GM19467 (cell line): ENCODE results near the gene ARAP1.

Experiments
- ATAC-seq: cut with Tn5 transposase; IDR thresholded peaks from one replicate; pipeline ENCODE4 v1.9.1; 2021; ENCODE audit warnings: mild to moderate bottlenecking, moderate library complexity; ENCODE audit not compliant: unreplicated experiment

The ARAP1 gene

DNA sequence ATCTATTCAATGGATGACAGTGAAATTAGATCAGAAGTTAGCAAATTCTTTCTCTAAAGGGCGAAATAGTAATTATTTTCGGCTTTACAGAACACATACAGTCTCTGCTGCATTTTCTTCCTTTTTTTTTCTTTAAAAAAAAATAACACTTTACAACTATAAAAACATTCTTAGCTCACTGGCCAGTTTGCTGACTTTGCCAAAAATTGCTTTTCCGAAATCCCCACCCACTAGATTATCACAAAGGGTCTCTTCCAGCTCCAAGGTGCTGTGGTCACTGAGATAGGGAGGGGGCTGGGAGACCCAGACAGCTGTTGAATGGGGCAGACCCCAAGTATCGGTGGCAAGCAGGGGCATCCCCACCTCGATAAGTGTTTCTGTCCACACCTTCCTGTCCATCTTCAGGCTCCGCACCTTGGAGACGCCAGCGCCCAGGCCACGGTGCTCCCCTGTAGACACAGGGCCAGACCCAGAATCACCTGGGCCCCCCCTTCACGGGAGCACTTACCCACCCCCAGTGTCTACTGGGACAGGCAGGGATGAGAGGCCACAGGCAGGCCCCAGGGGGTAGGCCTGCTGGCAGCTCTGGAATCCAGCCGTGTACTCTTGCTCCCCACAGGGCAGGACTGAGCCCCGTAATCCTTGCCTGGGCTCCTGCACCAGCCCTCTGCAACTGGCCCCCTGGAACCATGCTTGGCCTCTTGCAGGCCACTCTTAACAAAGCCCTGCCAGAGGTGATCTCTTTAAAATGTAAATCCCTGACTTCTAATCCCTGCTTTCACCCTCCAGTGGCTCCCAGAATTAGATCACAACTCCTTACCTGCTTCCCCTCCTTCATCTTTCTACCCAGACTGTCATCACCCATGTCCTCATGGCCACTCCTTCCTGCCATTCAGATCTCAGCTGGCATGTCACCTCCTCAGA is 46.5 kb downstream of the ARAP1 start:
- no peak for ATAC-seq

DNA sequence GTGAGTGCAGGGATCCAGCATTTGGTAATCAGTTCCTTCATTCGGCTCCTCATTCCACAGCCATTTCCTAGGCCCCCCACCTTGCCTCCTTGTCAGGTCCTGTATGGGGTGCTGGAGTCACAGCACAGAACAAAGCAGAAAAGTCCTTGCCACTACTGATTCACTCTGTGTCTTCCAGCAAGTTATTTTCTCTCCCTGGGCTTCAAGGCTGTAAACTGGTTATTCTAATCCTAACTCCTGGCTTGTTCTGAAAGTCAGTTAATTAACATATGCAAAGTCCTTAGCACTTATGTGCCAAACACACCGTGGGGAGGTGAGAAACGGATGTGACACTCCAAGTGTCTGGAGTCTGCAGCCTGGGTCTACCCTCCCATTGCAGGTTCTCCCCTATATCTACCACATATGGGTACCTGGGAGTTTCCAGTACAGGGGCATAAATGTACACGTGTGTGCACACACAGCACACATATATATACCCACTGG is 47.4 kb downstream of the ARAP1 start:
- no peak for ATAC-seq

DNA sequence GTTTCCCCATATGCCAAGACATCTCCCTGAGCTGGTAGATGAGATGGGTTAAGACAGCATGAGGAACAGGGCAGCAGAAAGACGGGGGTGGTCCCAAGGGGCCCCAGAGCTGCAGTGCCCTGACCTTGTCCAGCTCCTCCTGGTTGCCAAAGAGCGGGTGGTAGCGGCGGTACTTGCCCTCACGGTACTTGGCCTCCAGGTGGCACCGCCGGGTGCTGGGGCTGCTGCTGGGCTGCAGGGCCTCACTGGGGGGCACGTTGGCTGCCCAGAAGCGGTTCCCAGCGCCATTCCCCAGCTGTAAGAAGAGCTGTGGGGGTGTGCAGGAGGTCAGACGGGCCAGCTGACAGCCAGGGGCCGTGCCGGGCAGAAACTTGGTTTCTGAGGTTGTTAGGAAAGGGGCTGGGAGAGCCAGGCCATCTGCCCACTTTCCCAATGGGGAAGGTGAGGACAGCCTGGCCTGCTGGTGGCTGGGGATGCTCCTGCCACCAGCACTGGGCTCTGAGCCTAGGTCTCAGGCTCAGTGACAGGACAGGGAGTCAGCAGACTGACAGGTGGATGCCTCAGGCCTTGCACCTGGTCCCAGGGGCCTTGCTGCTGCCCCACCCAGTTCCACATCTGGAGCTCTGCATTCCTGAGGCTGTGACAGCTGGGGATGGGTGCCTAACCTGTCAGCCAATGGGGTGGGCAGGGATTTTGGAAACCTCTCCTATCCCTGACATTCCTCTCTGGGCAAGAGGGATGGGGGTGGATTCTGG is 48.0 kb downstream of the ARAP1 start:
- ATAC-seq, result no peak

DNA sequence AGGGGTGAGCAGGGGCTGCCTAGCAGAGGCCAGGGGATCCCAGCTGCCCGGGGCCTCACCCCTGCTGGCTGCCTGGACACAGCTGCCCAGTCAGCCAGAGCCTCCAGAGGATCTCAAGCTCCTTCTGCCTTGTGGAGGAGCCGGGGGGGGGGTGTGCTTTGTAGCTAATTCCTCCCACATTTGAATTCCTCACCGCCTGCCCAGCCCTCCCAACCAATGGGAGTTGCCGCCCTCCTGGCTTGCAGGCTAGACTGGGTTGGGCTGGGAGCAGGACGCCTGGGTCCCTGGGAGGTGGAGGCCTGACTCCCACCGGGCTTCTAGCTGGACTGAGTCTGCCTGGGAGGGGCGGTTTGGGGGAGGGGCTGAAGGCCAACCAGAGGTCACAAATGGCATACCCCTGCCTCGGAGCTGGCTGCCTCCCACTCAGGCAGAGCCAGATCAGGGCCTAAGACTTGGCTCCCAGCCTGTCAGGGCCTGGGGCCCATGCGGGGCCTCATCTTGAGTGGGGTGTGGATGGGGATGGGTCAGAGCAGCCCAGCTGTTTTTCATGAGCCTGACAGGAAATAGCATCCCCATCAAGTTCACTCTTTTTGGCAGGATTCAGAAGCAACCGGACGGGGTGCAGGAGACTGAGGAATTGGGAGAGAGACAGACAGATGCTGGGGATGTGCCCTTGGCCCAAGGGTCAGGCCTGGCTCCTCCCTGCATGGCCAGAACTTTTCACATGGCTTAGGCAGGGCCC is 48.8 kb downstream of the ARAP1 start:
- no peak for ATAC-seq

DNA sequence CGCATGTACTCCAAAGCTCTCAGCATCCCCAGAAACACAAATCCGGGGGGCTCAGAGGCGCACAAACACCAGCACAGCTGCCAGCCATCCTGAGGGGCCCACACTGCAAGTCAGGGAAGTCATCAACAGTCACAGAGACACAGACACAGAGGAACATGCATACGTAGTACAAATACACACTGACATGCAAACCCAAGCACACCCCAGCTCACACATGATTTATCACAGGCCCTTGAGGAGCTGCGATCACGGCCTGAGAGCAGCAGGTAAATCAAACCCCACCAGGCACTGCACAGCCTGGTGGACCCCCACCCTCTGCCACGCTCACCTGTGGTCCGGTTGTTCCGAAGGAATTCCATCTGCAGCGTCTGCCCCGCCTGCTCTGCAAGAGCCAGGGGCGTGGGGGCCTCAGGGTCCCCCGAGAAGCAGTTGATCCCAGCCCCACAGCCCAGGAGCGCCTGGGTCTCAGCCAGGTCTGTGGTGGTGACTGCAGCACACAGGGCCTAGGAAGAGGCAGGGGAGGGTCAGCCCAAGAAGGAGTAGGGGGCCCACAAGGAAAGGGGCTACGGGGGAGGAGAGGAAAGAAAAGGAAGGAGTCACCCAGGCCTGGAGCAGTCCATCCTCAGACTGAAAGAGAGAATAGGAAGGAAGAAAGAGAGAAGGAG is 49.5 kb downstream of the ARAP1 start:
- no peak for ATAC-seq

DNA sequence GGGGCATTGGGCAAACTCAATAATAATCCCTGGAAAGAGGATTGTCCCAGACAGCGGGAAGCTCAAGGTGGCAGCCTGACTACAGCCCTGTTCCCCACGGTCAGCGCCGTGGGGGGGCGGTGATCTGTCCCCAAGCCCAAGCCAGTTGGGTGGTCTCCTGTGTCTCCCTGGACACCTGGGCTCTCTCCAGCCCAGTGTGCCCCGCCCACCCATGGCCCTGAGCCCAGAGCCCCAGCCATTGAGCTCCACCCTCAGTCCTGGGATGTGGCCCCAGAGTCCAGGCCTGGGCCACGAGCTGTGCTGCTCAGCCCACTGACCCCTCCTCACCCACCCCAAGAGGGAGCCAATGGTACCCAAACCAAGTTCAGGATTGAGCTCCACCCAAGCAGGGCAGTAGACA is 50.1 kb downstream of the ARAP1 start:
- ATAC-seq, result no peak

DNA sequence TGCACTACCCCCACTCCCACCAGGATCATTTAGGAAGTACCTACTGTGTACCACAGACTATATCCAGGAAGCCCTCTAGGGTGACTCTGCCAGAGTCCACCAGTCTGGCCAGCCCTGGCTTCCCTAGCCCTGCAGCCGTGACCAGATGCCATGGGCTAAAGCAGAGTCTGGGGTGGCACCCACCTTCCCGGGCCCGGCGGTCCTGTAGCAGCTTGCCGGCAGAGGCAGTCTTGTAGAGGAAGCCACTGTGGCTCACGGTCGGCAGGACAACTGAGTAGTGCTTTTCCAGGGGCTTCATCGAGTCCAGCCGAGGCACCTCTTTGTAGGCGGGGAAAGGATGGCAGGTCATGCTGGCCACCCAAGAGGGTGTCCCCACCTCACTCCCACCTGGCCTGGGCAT is 50.7 kb downstream of the ARAP1 start:
- ATAC-seq, result no peak

DNA sequence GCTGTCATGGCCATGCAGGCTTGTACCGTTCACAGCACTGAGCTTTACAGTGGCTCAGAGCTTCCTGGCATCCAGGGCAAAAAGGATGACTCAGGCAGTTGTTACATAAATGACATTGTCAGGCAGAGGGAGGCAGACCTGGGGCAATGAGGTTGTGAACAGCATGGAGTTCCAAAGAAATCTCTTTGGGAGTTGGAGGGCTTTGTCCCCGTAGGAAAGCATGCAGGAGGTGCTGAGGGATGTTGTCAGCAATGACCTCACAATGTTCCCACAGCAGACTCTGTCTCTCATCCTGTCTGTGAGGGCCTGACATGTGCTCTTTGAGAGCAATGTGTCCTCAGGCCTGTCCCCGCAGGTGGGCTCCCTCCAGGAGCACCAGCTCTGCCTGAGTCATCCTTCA is 52.1 kb downstream of the ARAP1 start:
- no peak for ATAC-seq

DNA sequence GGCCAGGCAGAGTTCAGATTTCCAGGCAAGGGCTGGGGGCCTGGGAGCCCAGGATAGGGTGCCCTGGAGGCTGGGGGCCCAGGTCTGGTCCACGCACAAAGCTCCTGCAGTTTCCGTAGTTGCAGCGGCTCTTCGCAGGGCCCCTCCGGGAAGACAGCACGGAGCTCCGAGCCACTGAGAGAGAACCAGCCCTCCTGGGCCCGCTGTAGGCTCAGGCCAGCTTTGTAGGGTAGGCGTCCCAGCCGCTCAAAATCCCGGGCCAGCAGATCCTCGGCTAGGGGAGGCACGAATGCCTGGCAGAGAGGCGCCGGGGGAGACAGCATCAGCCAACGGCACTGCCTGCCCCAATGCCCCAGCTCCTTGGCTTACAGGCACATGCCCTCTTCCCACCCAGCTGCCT is 54.4 kb downstream of the ARAP1 start:
- no peak for ATAC-seq

DNA sequence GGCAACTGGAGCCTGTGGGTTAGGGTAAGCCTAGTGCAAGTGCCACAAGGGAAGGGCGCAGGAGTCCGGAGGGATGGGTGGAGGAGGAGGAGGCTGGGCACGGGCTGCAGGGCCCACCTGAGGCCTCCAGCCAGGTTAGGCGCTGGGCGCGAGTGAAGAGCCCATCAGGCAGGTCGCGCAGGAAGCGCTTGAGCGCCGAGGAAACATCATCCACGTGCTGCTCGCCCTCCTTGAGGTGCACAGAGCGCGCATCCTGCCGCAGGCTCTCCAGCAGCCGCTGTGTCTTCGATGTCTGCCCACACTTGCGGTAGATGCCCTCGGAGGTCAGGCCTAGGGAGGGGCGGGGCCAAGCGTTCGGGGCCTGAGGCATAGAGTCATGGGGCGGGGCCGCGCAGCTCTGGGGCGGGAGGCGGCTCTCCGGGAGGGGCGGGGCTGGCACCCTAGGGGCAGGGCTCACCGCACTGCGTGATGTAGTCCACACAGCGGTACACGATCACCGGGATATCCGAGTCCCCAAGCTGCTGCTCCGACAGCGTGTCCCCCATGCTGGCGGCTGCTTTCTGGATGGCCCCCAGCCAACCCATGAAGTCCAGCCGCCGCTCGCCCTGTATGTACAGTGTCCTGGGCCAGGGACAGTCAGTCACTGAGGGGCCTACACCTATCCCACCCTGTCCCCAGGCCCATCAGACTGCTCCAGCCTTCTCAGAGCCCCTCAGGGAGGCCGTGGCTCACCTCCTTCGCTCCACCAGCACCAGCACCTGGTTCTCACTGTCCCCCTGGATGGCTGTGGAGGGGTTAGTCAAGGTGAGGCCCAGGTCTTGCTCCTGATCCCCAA is 55.1 kb downstream of the ARAP1 start:
- no peak for ATAC-seq

DNA sequence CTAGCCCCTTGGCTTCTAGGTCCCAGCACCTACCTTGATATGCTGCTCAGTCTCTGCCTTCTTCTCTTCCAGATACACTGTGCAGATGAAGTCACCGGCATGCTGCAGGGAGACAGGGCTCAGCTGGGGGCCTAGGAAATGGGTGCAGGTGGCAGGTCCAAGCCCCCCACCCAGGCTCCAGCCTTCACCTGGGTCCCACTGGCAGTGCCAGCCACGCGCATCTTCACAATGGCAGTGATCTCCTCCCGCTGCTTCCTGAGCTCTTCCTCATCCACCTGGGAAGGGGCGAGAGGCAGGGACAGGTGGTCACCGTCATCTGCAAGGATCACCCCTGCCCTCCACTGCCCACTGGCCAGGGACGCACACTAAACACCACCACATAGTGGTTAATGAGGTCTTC is 56.9 kb downstream of the ARAP1 start:
- no peak for ATAC-seq

DNA sequence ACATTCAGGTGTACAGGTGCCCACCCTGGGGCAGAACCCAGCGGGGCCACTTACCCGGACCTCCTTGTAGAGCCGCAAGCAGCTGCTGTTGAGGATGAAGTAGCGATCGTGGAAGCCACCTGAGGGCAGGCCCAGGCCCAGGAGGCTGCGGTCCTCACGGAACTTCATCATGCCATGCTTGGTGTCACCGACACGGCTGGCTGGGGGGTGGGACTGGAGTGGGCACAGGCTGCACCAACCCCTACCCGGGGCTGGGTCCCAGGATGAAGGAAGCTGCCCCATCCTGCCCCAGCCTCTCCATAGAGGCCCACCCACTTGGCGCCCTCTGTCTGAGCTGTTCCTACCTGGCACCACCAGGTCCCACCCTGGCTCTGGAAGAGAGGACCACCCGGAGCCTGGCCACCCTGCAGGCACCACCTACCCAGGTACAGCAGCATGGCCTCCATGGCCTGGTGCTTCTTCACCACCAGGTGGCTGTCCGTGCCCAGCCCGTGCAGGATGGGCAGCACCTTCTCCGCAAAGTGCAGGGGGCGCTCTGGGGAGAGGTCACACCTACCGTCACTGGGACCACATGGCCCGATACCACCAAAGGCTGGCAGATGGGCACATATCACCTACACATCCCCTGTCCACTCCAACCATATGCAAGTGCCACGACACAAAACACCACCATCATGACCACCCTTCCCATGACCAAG is 58.8 kb downstream of the ARAP1 start:
- ATAC-seq, result no peak

DNA sequence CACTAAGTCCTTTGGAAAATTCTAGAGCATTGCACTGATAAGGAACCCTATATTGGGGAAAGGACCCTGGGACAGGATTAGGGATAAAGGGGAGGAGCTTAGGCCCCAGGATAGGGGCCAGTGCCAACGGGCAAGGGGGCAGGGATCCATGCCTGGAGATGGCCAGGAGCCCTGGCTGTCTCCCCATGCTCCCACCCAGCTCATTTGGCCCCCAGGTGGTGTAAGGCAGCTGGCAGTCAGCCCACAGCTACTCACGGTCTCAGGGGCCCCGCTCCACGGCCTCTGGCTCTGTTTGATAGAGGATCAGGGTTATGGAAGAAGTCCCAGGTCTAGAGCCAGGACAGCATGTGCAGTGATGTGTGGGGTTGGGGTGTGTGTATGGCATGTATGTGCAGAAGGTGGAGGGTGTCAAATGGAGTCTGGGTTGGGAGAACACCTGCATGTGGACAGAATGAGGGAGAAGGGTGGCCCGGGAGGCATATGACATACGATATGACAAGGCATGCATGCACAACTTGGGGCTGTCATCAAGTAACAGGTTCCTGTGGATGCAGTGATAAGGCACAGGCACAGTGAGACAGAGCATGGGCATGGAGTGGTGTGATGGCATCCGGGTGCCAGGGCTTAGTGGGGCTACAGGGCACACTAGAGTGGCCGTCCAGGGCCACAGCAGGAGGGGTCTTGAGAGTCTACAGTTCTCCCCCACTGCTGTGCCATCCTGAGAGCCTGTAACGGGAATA is 59.5 kb downstream of the ARAP1 start:
- ATAC-seq, result no peak

DNA sequence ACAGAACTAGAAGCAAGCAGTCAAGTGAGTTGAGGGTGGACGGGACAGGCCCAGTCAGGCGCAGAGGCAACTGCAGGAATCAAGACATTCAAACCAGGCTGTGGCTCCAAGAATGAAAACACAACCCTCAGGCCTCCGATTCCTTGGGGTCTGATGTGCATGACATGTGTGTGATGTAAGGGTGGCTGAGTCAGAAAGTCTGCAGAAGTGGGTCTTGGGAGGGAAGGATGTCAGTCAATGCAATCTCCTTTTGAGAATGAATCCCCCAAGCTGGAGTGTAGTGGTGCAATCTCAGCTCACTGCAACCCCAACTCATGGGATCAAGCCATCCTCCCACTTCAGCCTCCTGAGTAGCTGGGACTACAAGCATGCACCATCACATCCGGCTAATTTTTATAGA is 62.0 kb downstream of the ARAP1 start:
- no peak for ATAC-seq

DNA sequence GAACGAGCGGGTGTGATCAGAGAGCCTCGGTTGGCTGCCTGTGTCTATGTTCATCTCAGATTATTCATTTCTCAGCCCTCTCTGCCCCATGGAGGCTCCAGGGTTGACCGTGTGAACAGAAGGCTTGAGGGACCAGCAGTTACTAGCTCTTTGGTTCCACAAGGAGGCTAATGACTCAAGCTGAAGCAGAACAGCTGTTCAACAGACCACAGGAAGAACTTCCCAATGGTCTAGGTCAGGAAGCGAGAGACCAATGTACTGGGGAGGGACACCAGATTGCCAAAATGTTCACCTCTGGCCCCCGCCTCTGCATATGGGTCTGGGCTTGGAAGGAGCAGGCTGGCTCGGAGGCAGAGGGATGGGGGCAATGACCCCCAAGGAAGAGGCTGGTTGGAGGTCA is 63.3 kb downstream of the ARAP1 start:
- ATAC-seq, result no peak

DNA sequence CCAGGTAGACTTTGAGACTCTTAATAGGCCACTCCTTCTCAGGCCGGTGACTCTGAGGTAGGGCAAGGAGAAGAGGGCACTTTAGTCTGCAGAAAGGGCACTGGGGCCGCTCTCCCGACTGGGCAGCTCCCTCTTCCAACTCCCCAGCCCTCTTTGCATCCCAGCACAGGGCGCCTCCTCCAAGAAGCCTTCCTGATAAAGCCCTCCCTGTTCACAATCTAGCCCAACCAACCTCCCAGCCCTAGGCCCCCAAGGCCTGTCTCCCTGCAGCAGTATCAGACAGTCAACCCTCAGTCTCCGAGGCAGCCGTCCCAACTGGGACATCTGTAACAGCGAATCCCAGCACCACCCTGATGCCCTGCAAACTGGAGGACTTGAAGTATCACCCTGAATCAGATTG is 63.7 kb downstream of the ARAP1 start:
- ATAC-seq, result no peak

DNA sequence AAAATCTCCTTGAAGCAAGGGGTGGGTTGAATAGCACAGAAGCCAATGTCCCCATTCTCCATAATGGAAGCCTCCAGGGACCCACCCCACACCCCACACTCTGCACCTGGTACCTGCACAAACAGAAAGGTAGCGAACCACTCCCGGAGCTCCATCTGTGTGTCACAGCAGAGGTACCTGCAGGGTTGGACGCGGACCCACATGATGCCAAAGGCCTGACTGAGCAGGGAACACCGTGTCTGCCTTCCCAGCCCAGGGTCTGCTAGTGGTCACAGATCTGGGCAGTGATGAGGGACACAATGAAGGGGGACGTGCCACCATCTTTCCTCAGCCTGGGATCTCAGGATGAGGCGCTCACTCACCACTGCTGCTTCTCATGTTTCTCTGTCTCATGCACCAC is 64.9 kb downstream of the ARAP1 start:
- no peak for ATAC-seq

DNA sequence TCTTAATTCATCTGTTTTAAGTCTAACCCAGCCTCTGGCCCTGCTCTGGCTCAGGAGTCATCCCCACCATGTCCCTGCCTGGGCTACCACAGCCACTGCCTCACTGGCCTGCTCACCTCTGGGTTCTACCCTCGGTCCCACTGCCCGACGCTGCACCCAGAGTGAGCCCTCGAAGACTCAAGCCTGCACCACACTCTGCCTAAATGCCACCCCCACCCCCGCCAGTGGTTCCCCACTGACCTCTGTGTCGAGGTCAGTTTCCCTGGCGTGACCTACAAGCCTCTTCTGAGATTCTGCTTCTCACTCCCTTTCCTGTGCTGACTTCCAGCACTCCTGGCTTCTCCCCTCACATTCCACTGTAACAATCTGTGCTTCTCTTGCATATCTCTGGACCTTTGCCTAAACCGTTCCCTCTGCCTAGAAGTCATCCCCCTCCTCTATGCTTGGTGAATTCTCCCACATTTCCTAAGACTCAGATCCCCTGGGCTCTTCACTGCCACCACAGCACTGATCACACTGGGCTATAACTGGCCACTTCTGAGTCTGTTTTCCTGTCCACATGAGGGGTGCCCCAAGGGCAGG is 65.5 kb downstream of the ARAP1 start:
- ATAC-seq, result no peak
